ENCODE results near the gene MAJIN.

MAJIN gene

DNA sequence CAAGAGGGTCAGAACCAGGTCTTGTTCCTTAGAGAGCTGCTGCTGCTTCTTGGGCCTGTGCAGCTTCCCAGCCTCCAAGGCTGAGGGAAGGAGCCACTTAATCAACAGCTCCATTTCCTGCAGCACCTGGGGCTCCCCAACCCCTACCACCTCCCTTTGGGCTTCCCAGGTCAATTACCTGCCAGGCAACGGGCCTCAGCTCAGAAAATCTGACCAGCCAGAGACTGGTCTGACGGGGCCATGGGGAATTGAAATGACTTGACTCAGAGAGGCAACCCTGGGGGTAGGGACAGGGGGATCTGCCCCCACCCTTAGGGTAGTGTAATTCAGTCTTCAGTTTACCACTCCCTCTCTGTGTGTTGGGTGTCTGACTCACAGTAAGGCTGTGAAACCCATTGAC lies 4.7 kb upstream of the MAJIN start:
- H3K27me3 ChIP-seq (ENCODE audit: low read depth, low read length), result peaks cover 13% of the 10 kb centered on the region
- H3K27ac ChIP-seq (ENCODE audit: low read length), result no peak overlapping the region
- H3K36me3 ChIP-seq (replicated peaks; ENCODE audit: low read depth, low read length), result no peaks in the 10 kb centered on the region
- H3K79me2 ChIP-seq (ENCODE audit: low read length), result no peaks in the 10 kb centered on the region
- H3K4me2 ChIP-seq (ENCODE audit: low read length), result no peak overlapping the region
- no peak overlapping the region for H3K9ac ChIP-seq (ENCODE audit: low read length)
- no peaks in the 10 kb centered on the region for H3K9me3 ChIP-seq (ENCODE audit: insufficient read depth, low read length)
- H3K4me3 ChIP-seq (ENCODE audit: low read length), result no peak overlapping the region
- no peaks in the 10 kb centered on the region for H3K4me1 ChIP-seq (ENCODE audit: low read length)
- H4K20me1 ChIP-seq (ENCODE audit: insufficient read depth, low read length), result no peaks in the 10 kb centered on the region
- TF ChIP-seq CTCF (IDR thresholded peaks at IDR 0.05; ENCODE audit: low read depth, low read length) (no peak), EZH2phosphoT487 (IDR thresholded peaks at IDR 0.05; ENCODE audit: low read depth) (no peak)
- H2AFZ ChIP-seq (ENCODE audit: low read depth, low read length), result no peak overlapping the region

GRCh38 chr11:64974124-64974523 lies 2.2 kb upstream of the MAJIN start:
- Histone ChIP-seq H3K27me3 (ENCODE audit: low read depth, low read length) (no peaks in the 10 kb centered on the region), H3K36me3 (replicated peaks; ENCODE audit: low read depth, low read length) (no peaks in the 10 kb centered on the region), H3K79me2 (ENCODE audit: low read length) (no peaks in the 10 kb centered on the region), H4K20me1 (ENCODE audit: insufficient read depth, low read length) (no peaks in the 10 kb centered on the region), H3K4me3 (ENCODE audit: low read length) (no peak overlapping the region), H3K9me3 (ENCODE audit: insufficient read depth, low read length) (no peaks in the 10 kb centered on the region), H3K4me2 (ENCODE audit: low read length) (no peak overlapping the region), H3K4me1 (ENCODE audit: low read length) (no peaks in the 10 kb centered on the region), H3K27ac (ENCODE audit: low read length) (no peak overlapping the region), H2AFZ (ENCODE audit: low read depth, low read length) (no peak overlapping the region), H3K9ac (ENCODE audit: low read length) (no peak overlapping the region)
- TF ChIP-seq EZH2phosphoT487 (IDR thresholded peaks at IDR 0.05; ENCODE audit: low read depth) (no peak), CTCF (IDR thresholded peaks at IDR 0.05; ENCODE audit: low read depth, low read length) (no peak)

- Histone ChIP-seq H3K9ac (ENCODE audit: low read length) (no peak overlapping the region), H3K4me1 (ENCODE audit: low read length) (no peaks in the 10 kb centered on the region), H3K27me3 (ENCODE audit: low read depth, low read length) (no peaks in the 10 kb centered on the region), H4K20me1 (ENCODE audit: insufficient read depth, low read length) (no peaks in the 10 kb centered on the region), H3K79me2 (ENCODE audit: low read length) (no peaks in the 10 kb centered on the region), H3K4me2 (ENCODE audit: low read length) (no peak overlapping the region), H3K27ac (ENCODE audit: low read length) (no peak overlapping the region), H3K4me3 (ENCODE audit: low read length) (no peak overlapping the region), H3K36me3 (replicated peaks; ENCODE audit: low read depth, low read length) (no peaks in the 10 kb centered on the region), H3K9me3 (ENCODE audit: insufficient read depth, low read length) (no peaks in the 10 kb centered on the region), H2AFZ (ENCODE audit: low read depth, low read length) (no peak overlapping the region)
- TF ChIP-seq EZH2phosphoT487 (IDR thresholded peaks at IDR 0.05; ENCODE audit: low read depth) (no peak), CTCF (IDR thresholded peaks at IDR 0.05; ENCODE audit: low read depth, low read length) (no peak)
These were observed 1.2 kb downstream of the MAJIN start for GRCh38 chr11:64970731-64971151.

DNA sequence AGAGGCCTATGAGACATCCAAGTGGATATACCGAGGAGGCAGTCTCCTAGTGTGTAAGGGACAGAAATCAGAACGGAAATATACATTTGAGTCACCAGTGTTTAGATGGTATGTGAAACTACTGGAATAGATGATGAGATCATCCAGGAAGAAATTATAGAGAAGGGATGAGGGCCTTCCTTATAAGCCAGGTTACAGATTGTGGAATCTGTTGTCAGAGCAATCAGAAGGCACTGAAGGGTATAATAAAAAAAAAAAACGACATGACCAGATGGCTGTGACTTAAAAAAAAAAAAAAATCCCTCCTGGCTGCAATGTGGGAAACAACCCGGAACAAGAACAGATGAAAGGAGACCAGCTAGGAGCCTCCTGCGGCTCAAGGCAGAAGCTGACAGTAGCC lies 2.7 kb downstream of the MAJIN start:
- no peak overlapping the region for H3K27ac ChIP-seq (ENCODE audit: low read length)
- H4K20me1 ChIP-seq (ENCODE audit: insufficient read depth, low read length), result no peaks in the 10 kb centered on the region
- H2AFZ ChIP-seq (ENCODE audit: low read depth, low read length), result no peak overlapping the region
- no peak overlapping the region for H3K9ac ChIP-seq (ENCODE audit: low read length)
- no peaks in the 10 kb centered on the region for H3K79me2 ChIP-seq (ENCODE audit: low read length)
- no peaks in the 10 kb centered on the region for H3K36me3 ChIP-seq (replicated peaks; ENCODE audit: low read depth, low read length)
- 0 out of 2 replicates have a peak, but pooled peaks cover 6% of the 10 kb centered on the region for H3K27me3 ChIP-seq (ENCODE audit: low read depth, low read length)
- no peak for TF ChIP-seq CTCF (IDR thresholded peaks at IDR 0.05; ENCODE audit: low read depth, low read length)
- no peak for TF ChIP-seq EZH2phosphoT487 (IDR thresholded peaks at IDR 0.05; ENCODE audit: low read depth)
- H3K4me1 ChIP-seq (ENCODE audit: low read length), result peaks cover 5% of the 10 kb centered on the region
- no peak overlapping the region for H3K4me3 ChIP-seq (ENCODE audit: low read length)
- no peaks in the 10 kb centered on the region for H3K9me3 ChIP-seq (ENCODE audit: insufficient read depth, low read length)
- no peak overlapping the region for H3K4me2 ChIP-seq (ENCODE audit: low read length)

Measured in OCI-LY3 (cell line).